ENCODE results near the gene LRRC43. TPM values are rescaled to one million over a fixed set of nuclear protein-coding genes. Genes with fewer than 3 reads are reported as not detected.

LRRC43 gene
- total RNA-seq (2014; rRNA removed; shearing (Covaris generic)), result 0.22 TPM in 1 of 2 replicates, not detected in the other

GRCh38 chr12:122182887-122183587, at the start of gene LRRC43:
Gene LRRC43 (plus strand): TSS chr12:122183123. CDS start chr12:122183145, 22 bp downstream.
- Histone ChIP-seq H3K36me3 (replicated peaks; ENCODE audit: control insufficient read depth, insufficient read depth, low read length) (no peaks in the 10 kb centered on the region), H3K27me3 (ENCODE audit: control insufficient read depth, insufficient read depth, low read length) (peaks cover 11% of the 10 kb centered on the region), H3K4me3 (ENCODE audit: insufficient read depth, low read depth, low read length) (peak within 1 kb of the TSS; percentile 62)
- peak; percentile 95 for DNase-seq

- Histone ChIP-seq H3K27me3 (ENCODE audit: control insufficient read depth, insufficient read depth, low read length) (no peaks in the 10 kb centered on the region), H3K4me3 (ENCODE audit: insufficient read depth, low read depth, low read length) (no peak overlapping the region), H3K36me3 (replicated peaks; ENCODE audit: control insufficient read depth, insufficient read depth, low read length) (peaks cover 19% of the 10 kb centered on the region)
- peak; percentile 81 for DNase-seq
Observed at GRCh38 chr12:122133192-122133950, 49.6 kb upstream of the LRRC43 start.

DNA sequence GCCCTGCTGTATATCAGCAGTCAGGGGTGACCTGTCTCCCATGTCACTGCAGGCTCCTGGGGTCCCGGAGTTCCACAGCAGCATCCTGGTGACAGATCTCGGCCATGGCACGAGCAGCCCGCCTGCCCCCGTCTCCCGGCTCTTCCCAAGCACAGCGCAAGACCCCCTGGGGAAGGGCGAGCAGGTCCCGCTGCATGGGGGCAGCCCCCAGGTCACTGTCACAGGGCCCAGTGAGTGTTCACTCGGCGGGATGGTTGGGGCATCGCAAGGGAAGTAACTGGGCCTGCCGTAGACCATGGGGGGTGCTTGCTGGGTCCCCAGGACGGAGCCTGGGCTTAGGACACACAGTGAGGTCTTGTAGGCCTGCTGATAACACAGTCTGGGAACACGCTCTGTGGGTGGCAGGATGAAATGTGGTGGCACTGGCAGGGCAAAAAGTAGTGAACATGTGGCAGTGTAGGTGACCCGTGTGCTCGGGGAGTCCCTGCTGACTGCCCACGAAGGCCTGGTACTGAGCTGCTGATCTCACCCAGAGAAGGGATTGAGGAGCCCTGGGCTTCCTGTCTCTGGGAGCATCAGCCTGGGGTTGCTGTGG, 47.4 kb upstream of the LRRC43 start:
- no peak overlapping the region for H3K4me3 ChIP-seq (ENCODE audit: insufficient read depth, low read depth, low read length)
- peaks cover 17% of the 10 kb centered on the region for H3K36me3 ChIP-seq (replicated peaks; ENCODE audit: control insufficient read depth, insufficient read depth, low read length)
- DNase-seq, result no peak
- no peaks in the 10 kb centered on the region for H3K27me3 ChIP-seq (ENCODE audit: control insufficient read depth, insufficient read depth, low read length)

DNA sequence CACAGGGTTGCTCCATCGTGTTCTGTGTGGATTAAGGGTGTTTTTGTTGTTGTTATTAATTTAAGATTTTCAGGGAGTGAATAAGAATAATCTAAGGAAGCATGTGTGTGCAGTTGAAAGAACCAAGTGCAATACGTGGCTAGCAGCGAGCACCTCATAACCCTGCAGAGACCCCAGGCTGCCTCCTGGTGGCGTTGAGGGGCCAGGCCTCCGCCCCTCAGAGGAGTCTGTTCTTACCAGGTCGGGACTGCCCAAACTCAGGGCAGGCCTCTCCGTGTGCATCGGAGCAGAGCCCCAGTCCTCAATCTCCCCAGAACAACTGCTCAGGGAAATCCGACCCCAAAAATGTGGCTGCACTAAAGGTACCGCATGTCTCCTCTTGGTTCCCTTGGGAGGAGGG, 45.7 kb upstream of the LRRC43 start:
- DNase-seq, result peak; percentile 93
- H3K4me3 ChIP-seq (ENCODE audit: insufficient read depth, low read depth, low read length), result no peak overlapping the region
- H3K27me3 ChIP-seq (ENCODE audit: control insufficient read depth, insufficient read depth, low read length), result no peaks in the 10 kb centered on the region
- H3K36me3 ChIP-seq (replicated peaks; ENCODE audit: control insufficient read depth, insufficient read depth, low read length), result peaks cover 31% of the 10 kb centered on the region

GRCh38 chr12:122137681-122138080, 45.2 kb upstream of the LRRC43 start:
- Histone ChIP-seq H3K4me3 (ENCODE audit: insufficient read depth, low read depth, low read length) (no peak overlapping the region), H3K36me3 (replicated peaks; ENCODE audit: control insufficient read depth, insufficient read depth, low read length) (peaks cover 33% of the 10 kb centered on the region), H3K27me3 (ENCODE audit: control insufficient read depth, insufficient read depth, low read length) (no peaks in the 10 kb centered on the region)
- DNase-seq, result peak; percentile 98

- H3K27me3 ChIP-seq (ENCODE audit: control insufficient read depth, insufficient read depth, low read length), result no peaks in the 10 kb centered on the region
- no peak overlapping the region for H3K4me3 ChIP-seq (ENCODE audit: insufficient read depth, low read depth, low read length)
- DNase-seq, result no peak
- H3K36me3 ChIP-seq (replicated peaks; ENCODE audit: control insufficient read depth, insufficient read depth, low read length), result peaks cover 34% of the 10 kb centered on the region
Observed at GRCh38 chr12:122138181-122138580, 44.7 kb upstream of the LRRC43 start.

DNA sequence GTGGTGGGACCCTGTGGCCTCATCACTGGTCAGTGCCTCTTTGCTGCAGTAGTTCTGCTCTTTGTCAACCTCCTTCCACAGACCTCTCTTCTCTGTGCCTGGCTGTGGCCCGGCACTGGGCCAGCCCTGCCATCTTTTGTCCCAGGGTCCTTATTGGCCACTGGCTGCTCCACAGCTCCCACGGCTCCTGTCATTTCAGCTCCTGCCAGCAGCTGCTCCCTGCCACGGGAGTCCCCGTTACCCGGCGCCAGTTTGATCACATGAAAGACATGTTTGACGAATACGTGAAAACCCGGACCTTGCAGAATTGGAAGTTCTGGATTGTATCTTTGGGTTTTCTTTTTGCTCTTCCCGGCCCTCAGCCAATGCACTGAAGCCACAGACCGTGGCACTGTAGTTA, 44.3 kb upstream of the LRRC43 start:
- no peaks in the 10 kb centered on the region for H3K27me3 ChIP-seq (ENCODE audit: control insufficient read depth, insufficient read depth, low read length)
- DNase-seq, result no peak
- peaks cover 37% of the 10 kb centered on the region for H3K36me3 ChIP-seq (replicated peaks; ENCODE audit: control insufficient read depth, insufficient read depth, low read length)
- H3K4me3 ChIP-seq (ENCODE audit: insufficient read depth, low read depth, low read length), result no peak overlapping the region

GRCh38 chr12:122139266-122139665, 43.7 kb upstream of the LRRC43 start:
- no peak overlapping the region for H3K4me3 ChIP-seq (ENCODE audit: insufficient read depth, low read depth, low read length)
- H3K27me3 ChIP-seq (ENCODE audit: control insufficient read depth, insufficient read depth, low read length), result no peaks in the 10 kb centered on the region
- peaks cover 37% of the 10 kb centered on the region for H3K36me3 ChIP-seq (replicated peaks; ENCODE audit: control insufficient read depth, insufficient read depth, low read length)
- DNase-seq, result no peak

DNA sequence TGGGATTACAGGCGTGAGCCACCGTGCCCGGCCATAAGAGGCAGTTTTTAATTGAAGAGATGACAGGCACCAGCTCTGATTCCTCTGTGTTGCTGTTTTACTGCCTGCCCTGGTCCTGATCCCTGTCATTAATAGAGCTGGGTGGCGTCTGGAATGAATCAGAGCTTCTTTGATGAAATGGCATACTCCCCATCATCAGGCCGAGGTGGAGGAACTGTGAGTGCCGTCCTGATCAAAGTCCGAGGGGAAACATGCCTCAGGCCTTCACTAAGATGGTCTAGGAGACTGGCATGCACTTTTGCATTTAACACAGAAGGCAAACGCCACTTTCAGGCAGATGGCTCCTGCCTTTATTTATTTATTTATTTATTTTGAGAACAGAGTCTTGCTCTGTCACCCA, 43.0 kb upstream of the LRRC43 start:
- no peak for DNase-seq
- no peaks in the 10 kb centered on the region for H3K27me3 ChIP-seq (ENCODE audit: control insufficient read depth, insufficient read depth, low read length)
- H3K36me3 ChIP-seq (replicated peaks; ENCODE audit: control insufficient read depth, insufficient read depth, low read length), result peaks cover 37% of the 10 kb centered on the region
- no peak overlapping the region for H3K4me3 ChIP-seq (ENCODE audit: insufficient read depth, low read depth, low read length)

DNA sequence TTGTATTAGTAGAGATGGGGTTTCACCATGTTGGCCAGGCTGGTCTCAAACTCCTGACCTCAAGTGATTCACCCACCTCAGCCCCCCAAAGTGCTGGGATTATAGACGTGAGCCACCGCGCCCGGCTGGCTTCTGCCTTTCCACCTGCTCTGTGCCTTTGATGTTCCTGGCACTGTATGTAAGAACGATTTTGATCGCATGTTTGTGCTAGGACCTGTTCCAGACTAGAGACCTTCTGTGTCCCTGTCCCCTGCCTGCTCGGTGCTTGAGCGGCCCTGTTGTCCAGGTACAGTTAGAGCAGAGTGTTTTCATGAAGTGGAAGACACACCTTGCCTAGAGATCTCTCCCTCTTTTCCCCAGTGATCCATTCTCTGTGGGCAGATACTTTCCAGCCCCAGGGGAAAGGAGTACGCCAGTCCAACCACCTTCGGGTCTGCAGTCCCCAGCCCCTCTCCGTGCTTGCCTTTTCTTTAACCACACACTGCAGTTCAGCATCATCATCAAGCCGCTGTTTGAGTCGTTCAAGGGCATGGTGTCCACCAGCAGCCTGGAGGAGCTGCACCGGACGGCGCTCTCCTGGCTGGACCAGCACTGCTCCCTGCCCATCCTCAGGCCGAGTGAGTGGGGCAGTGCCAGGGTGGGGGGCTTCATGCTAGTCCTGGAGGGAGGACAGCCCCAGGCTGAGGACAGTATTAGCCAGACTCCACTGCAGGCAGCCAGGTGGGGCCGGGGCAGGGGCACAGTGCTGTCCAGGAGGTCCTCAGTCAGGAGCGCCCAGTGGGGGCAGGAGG, 42.3 kb upstream of the LRRC43 start:
- Histone ChIP-seq H3K4me3 (ENCODE audit: insufficient read depth, low read depth, low read length) (no peak overlapping the region), H3K36me3 (replicated peaks; ENCODE audit: control insufficient read depth, insufficient read depth, low read length) (peaks cover 37% of the 10 kb centered on the region), H3K27me3 (ENCODE audit: control insufficient read depth, insufficient read depth, low read length) (no peaks in the 10 kb centered on the region)
- no peak for DNase-seq

DNA sequence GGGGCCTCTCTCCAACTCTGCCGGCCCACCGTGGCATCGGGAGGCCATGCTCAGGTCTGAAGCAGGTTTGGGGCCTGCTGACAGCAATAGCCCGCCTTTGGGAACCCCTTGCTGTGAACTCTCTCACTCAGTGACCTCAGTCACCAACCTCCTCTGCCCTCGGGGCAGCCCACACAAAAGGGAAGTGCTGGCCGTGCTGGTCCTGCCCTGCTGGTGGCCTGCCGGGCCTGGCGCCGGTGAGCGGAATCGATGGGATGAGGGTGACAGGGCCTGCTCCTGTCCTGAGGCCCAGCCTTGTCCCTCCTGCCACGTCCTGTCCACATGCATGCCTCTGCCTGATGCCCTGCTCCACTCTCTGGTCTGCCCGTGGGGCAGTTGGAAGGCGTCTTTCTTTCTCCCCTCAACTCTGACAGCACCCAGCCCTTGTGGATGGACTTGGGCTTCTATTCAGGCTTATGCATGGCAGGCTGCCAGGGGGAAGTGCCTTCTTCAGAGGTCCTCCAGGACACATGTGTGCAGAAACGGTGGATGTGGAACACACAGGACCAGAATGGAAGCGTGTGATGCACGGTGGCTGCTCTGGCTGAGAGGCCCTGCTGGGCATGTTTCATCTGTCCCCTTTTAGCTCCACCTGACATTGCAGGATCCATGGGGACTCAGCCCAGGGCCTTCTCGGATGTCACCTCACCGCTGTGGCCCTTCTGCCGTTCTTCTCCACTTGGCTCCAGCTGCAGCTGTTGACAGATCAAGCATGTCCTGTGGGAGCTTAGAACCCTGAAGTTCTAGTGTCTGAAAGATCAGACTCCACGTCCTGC, 40.8 kb upstream of the LRRC43 start:
- Histone ChIP-seq H3K4me3 (ENCODE audit: insufficient read depth, low read depth, low read length) (no peak overlapping the region), H3K27me3 (ENCODE audit: control insufficient read depth, insufficient read depth, low read length) (no peaks in the 10 kb centered on the region), H3K36me3 (replicated peaks; ENCODE audit: control insufficient read depth, insufficient read depth, low read length) (peaks cover 37% of the 10 kb centered on the region)
- no peak for DNase-seq

DNA sequence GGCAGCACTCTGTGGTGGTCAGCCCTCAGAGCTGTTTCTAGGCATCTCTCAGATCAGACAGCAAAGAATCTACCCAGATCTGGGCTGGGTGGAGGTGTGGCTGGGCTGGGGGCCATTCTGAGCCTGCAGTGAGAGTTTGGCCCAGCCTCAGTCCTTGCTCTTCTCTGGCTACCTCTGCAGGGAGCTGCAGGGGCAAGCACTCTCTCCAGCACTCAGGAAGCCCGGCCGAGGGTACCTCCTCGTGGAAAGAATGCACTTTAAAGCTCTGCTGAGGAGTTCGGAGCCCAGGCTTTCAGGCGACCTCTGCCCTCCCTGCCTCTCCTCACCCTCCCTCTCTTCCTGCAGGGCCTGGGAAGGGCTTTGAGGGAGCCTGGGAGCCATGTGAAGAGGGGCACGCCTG, 40.1 kb upstream of the LRRC43 start:
- H3K4me3 ChIP-seq (ENCODE audit: insufficient read depth, low read depth, low read length), result no peak overlapping the region
- H3K36me3 ChIP-seq (replicated peaks; ENCODE audit: control insufficient read depth, insufficient read depth, low read length), result peaks cover 37% of the 10 kb centered on the region
- no peaks in the 10 kb centered on the region for H3K27me3 ChIP-seq (ENCODE audit: control insufficient read depth, insufficient read depth, low read length)
- no peak for DNase-seq

DNA sequence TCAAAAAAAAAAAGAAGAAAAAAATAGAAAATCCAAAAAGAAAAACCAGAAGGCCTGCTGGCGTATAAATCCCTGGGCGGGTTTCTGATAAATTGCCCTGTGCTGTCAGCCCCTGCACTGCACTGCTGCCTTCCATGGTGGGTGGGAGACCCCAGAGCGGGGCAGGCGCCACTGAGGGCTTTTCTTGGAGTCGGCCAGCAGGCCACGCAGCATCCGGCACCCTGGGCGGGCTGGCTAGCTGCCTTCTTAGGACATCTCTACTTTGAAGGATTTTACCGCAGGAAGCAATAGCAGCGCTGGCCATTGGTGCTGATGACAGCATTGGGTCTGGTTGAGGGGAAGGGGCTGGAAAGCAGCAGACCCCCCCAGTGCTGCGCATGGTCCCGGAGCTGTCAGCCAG, 38.0 kb upstream of the LRRC43 start:
- Histone ChIP-seq H3K36me3 (replicated peaks; ENCODE audit: control insufficient read depth, insufficient read depth, low read length) (peaks cover 29% of the 10 kb centered on the region), H3K4me3 (ENCODE audit: insufficient read depth, low read depth, low read length) (no peak overlapping the region), H3K27me3 (ENCODE audit: control insufficient read depth, insufficient read depth, low read length) (no peaks in the 10 kb centered on the region)
- DNase-seq, result peak; percentile 54

All from H7 (cell line).